GM12878 (cell line): ENCODE data around the gene TSC22D3. TPM values are rescaled to one million over a fixed set of nuclear protein-coding genes. Genes with fewer than 3 reads are reported as not detected.

ENCODE experiments used
- ATAC-seq: fragments of 200-7000 bp; cut with Tn5 transposase; 3 replicates; pipeline ENCODE4 v1.9.1; 2020; ENCODE audit warnings: mild to moderate bottlenecking, moderate library complexity
- BruUV-seq: library from RNA; stranded (reverse); fragments of 400-500 nt; replicated peaks from 2 replicates; lab custom pipeline; 2021; lab: Mats Ljungman, UMichigan
- CTCF ChIA-PET: fragments of 300-600 bp; sonication (Branson Sonifier 250); formaldehyde crosslinking; extraction: SDS; loops from one replicate; lab custom pipeline; 2021; ENCODE audit warnings: inconsistent platforms; lab: Yijun Ruan, JAX
- POLR2A ChIA-PET: fragments of 350-600 bp; formaldehyde crosslinking; extraction: SDS; loops from one replicate; lab custom pipeline; 2021; ENCODE audit warnings: inconsistent platforms; lab: Charles Lee
- RAD21 ChIA-PET: fragments of 300-600 bp; sonication (Branson Sonifier 250); formaldehyde crosslinking; loops from one replicate; lab custom pipeline; 2023; ENCODE audit warnings: antibody characterized with exemption; ENCODE audit not compliant: unreplicated experiment; lab: Charles Lee
- SMC1A ChIA-PET: fragments of 300-600 bp; sonication (Branson Sonifier 250); formaldehyde crosslinking; loops from one replicate; lab custom pipeline; 2023; ENCODE audit not compliant: unreplicated experiment, uncharacterized antibody; lab: Charles Lee
- DNase-seq: peaks from one replicate; pipeline ENCODE4 v3.0.0-alpha.2; 2011; ENCODE audit warnings: low read depth, low spot score
- FAIRE-seq: peaks from 3 replicates; lab custom pipeline; 2011; peaks lifted over from hg19 to GRCh38; lab: Jason Lieb, UNC
- H2AFZ ChIP-seq: 2 replicates; pipeline ENCODE4 v1.6.0; 2011; ENCODE audit warnings: low read depth, low read length, control low read depth; ENCODE audit not compliant: control insufficient read depth
- H3K27ac ChIP-seq: 2 replicates; pipeline ENCODE4 v1.5.1; 2011; ENCODE audit warnings: control low read depth; ENCODE audit not compliant: control insufficient read depth, insufficient read depth
- H3K27me3 ChIP-seq, 2 experiments: replicated peaks in 1 of 2; 2 replicates each; pipeline versions ENCODE4 v1.6.0 to v1.6.1; 2011; ENCODE audit warnings: low read length in 1 of 2; ENCODE audit not compliant: control insufficient read depth in 2 of 2, insufficient read depth in 2 of 2
- H3K36me3 ChIP-seq, 2 experiments: 2 replicates each; pipeline ENCODE4 v1.5.1; 2011; ENCODE audit warnings: low read length in 1 of 2; ENCODE audit not compliant: control insufficient read depth in 2 of 2, insufficient read depth in 2 of 2
- H3K4me1 ChIP-seq: 2 replicates; pipeline ENCODE4 v1.6.1; 2011; ENCODE audit warnings: mild to moderate bottlenecking, low read length, moderate library complexity, mixed read lengths; ENCODE audit not compliant: control insufficient read depth, insufficient read depth
- H3K4me2 ChIP-seq: 2 replicates; pipeline ENCODE4 v1.6.0; 2011; ENCODE audit warnings: control low read depth; ENCODE audit not compliant: control insufficient read depth, insufficient read depth
- H3K4me3 ChIP-seq: fragments of 200-600 bp; sonication (generic); 2 replicates; pipeline ENCODE4 v1.5.1; 2016
- H3K79me2 ChIP-seq: 2 replicates; pipeline ENCODE4 v1.6.0; 2011; ENCODE audit warnings: low read length; ENCODE audit not compliant: control insufficient read depth, insufficient read depth
- H3K9ac ChIP-seq: 2 replicates; pipeline ENCODE4 v1.8.0; 2011; ENCODE audit warnings: low read length, control low read depth, mixed read lengths; ENCODE audit not compliant: control insufficient read depth, insufficient read depth
- H3K9me3 ChIP-seq: replicated peaks from 3 replicates; pipeline ENCODE4 v1.5.1; 2011; ENCODE audit warnings: mild to moderate bottlenecking, low read length; ENCODE audit not compliant: control insufficient read depth, insufficient read depth
- H4K20me1 ChIP-seq: 2 replicates; pipeline ENCODE4 v1.6.0; 2011; ENCODE audit not compliant: control insufficient read depth, insufficient read depth
- BCL3 ChIP-seq: IDR thresholded peaks from 2 replicates; pipeline ENCODE4 v1.6.1; 2011; ENCODE audit warnings: borderline replicate concordance, low read depth, mild to moderate bottlenecking, moderate library complexity, low read length; ENCODE audit not compliant: insufficient read depth, poor library complexity, severe bottlenecking
- CUX1 ChIP-seq: IDR thresholded peaks from 2 replicates; pipeline ENCODE4 v1.6.1; 2012; ENCODE audit warnings: improper control_type of control experiment, low read depth, low read length; ENCODE audit not compliant: insufficient replicate concordance
- EGR1 ChIP-seq, 2 experiments: IDR thresholded peaks; 1 replicate in 1 of 2; 2 replicates in 1 of 2; pipeline ENCODE4 v1.6.1; 2011 to 2012; ENCODE audit warnings: low read depth in 2 of 2, low read length in 2 of 2, borderline replicate concordance in 1 of 2, mild to moderate bottlenecking in 1 of 2, moderate library complexity in 1 of 2
- ELK1 ChIP-seq: IDR thresholded peaks from 2 replicates; pipeline ENCODE4 v1.6.1; 2012; ENCODE audit warnings: low read depth, low read length, improper control_type of control experiment
- FOS ChIP-seq: IDR thresholded peaks from 3 replicates; pipeline ENCODE4 v1.6.1; 2011; ENCODE audit warnings: borderline replicate concordance; ENCODE audit not compliant: insufficient read length; ENCODE audit errors: extremely low read depth
- HDGF ChIP-seq: fragments of 450-650 bp; IDR thresholded peaks from 2 replicates; pipeline ENCODE4 v1.6.1; 2016; ENCODE audit warnings: antibody characterized with exemption
- IKZF1 ChIP-seq: fragments of 450-650 bp; conservative IDR thresholded peaks from 2 replicates; pipeline ENCODE4 v1.6.1; 2017; ENCODE audit warnings: antibody characterized with exemption, mild to moderate bottlenecking
- KAT2A ChIP-seq: conservative IDR thresholded peaks from 2 replicates; pipeline ENCODE4 v1.6.1; 2011; ENCODE audit warnings: low read depth, low read length; ENCODE audit not compliant: control insufficient read depth
- NR2C1 ChIP-seq: fragments of 450-650 bp; IDR thresholded peaks from 2 replicates; pipeline ENCODE4 v1.6.1; 2017; ENCODE audit warnings: antibody characterized with exemption, mild to moderate bottlenecking, moderate library complexity
- SPI1 ChIP-seq: IDR thresholded peaks from 2 replicates; pipeline ENCODE4 v1.6.1; 2011; ENCODE audit warnings: low read depth, mild to moderate bottlenecking, low read length, moderate library complexity, borderline replicate concordance; ENCODE audit not compliant: insufficient read depth
- ZBED1 ChIP-seq: IDR thresholded peaks from 2 replicates; pipeline ENCODE4 v1.6.1; 2016; ENCODE audit warnings: borderline replicate concordance
- ZNF207 ChIP-seq: fragments of 450-650 bp; IDR thresholded peaks from 2 replicates; pipeline ENCODE4 v1.6.1; 2014; ENCODE audit warnings: antibody characterized with exemption, mild to moderate bottlenecking, borderline replicate concordance
- ZSCAN29 ChIP-seq: fragments of 450-650 bp; IDR thresholded peaks from 2 replicates; pipeline ENCODE4 v1.6.1; 2017; ENCODE audit warnings: mild to moderate bottlenecking, moderate library complexity
- WGBS: methylation state at CpG from one replicate; pipeline ENCODE4 v1.1.6; 2016; ENCODE audit warnings: low lambda C conversion rate; ENCODE audit not compliant: insufficient replicate concordance, insufficient coverage; ENCODE audit errors: missing lambda C conversion rate; 5-methylcytosine and 5-hydroxymethylcytosine counted together
- in situ Hi-C: fragments of 300-500 bp; cut with MboI; formaldehyde crosslinking; loops from 9 replicates; pipeline ENCODE4 v1.14.3; 2018; ENCODE audit warnings: mixed read lengths
- intact Hi-C: fragments of 100-400 bp; cut with micrococcal nuclease; formaldehyde crosslinking; loops from one replicate; pipeline ENCODE4 v1.14.2; 2022; ENCODE audit not compliant: unreplicated experiment
- polyA plus RNA-seq, 11 experiments: library from polyadenylated mRNA; depleted of rRNA in 4 of 11; unstranded in 6 of 11; stranded (reverse) in 5 of 11; fragments of >200 nt; fragmentation: Nextera tagmentation in 4 of 11; fragmentation: Illumina TruSeq in 1 of 11; extraction: Ambion mirVana in 4 of 11; extraction: Trizol in 1 of 11; gene quantifications; 1 replicate in 1 of 11; 2 replicates in 10 of 11; pipeline versions ENCODE4 v1.2.1 to v1.2.3, GENCODE V29; 2011 to 2016; ENCODE audit warnings: inconsistent platforms in 2 of 11, missing spikeins in 2 of 11, low read depth in 1 of 11
- total RNA-seq, 4 experiments: library from RNA; depleted of rRNA in 3 of 4; stranded (reverse); fragments of >200 nt in 3 of 4; fragmentation: Illumina TruSeq in 1 of 4; extraction: Trizol in 1 of 4; gene quantifications; 2 replicates each; pipeline versions ENCODE4 v1.2.1 to v1.2.3, GENCODE V29; 2013 to 2021

TSC22D3 gene
- total and polyA plus RNA-seq, 10 of the 15 experiments (the other 5 are each of a cell fraction or from before 2014, with no cell fraction given): 4.6 to 122 (median 16.1) TPM

GRCh38 chrX:107743995-107744394, 31.6 kb downstream of the TSC22D3 start:
- in situ Hi-C loops: no loop called here
- WGBS: 61% methylated on average over 7 of the region's 7 CpGs
- RAD21 ChIA-PET: interaction anchor here (0.9 to 1.4 kb wide), 2 partner anchors 71 to 75 kb away, joined by 3 read pairs; no protein-coding TSS in a partner anchor
- no peak overlapping the region for H3K4me2 ChIP-seq
- ATAC-seq (no peak), DNase-seq (no peak), FAIRE-seq (no peak)
- no peaks in the 10 kb centered on the region; a peak in 1 of 4 replicates for H3K27me3 ChIP-seq
- no peak overlapping the region for H3K9ac ChIP-seq
- no peaks in the 10 kb centered on the region for H3K79me2 ChIP-seq
- H3K4me3 ChIP-seq: no peak overlapping the region
- no peak overlapping the region for H2AFZ ChIP-seq
- no peaks in the 10 kb centered on the region for H3K9me3 ChIP-seq
- POLR2A ChIA-PET: interaction anchor here (0.5 to 1.1 kb wide), 2 partner anchors 57 to 144 kb away, joined by 3 to 7 read pairs; no protein-coding TSS in a partner anchor
- SMC1A ChIA-PET: interaction anchor here (2.4 to 4.4 kb wide), 3 partner anchors 10 to 15 kb away, joined by 6 to 28 read pairs (median 17); no protein-coding TSS in a partner anchor
- H3K27ac ChIP-seq: no peak overlapping the region
- BruUV-seq: no TSS peak
- H4K20me1 ChIP-seq: no peaks in the 10 kb centered on the region
- CTCF ChIA-PET: interaction anchor here (1.1 to 2.1 kb wide), 2 partner anchors 15 to 115 kb away, joined by 3 to 7 read pairs; partner anchors contain the start of gene PRPS1
- TF ChIP-seq ELK1 (no peak), HDGF (no peak), EGR1 (IDR thresholded peaks at IDR 0.05; ENCODE audit: borderline replicate concordance in 1 of 2, low read depth in 2 of 2, low read length in 2 of 2) (no peak), FOS (no peak), NR2C1 (no peak), IKZF1 (no peak), CUX1 (no peak), ZSCAN29 (no peak), BCL3 (no peak), ZBED1 (no peak), SPI1 (no peak), ZNF207 (no peak), KAT2A (no peak)
- TF ChIP-seq, all 136 proteins: peak for 0
- no peaks in the 10 kb centered on the region for H3K36me3 ChIP-seq
- H3K4me1 ChIP-seq: peaks cover 6% of the 10 kb centered on the region
- intact Hi-C loops: no loop called here
